Activated CD8-positive, alpha-beta T cell treated with anti-CD3 and anti-CD28 coated beads for 36 hours (primary cell): ENCODE measurements around the gene ATF7. TPM values are rescaled to one million over a fixed set of nuclear protein-coding genes. Genes with fewer than 3 reads are reported as not detected.

Source experiments
- ATAC-seq: fragments of 200-7000 bp; cut with Tn5 transposase; one replicate; pipeline ENCODE4 v1.10.0; 2021; ENCODE audit warnings: mild to moderate bottlenecking, moderate library complexity
- CTCF ChIA-PET: fragments of 350-600 bp; sonication (Branson Sonifier 250); formaldehyde crosslinking; loops from one replicate; lab custom pipeline; 2021; ENCODE audit warnings: antibody characterized with exemption; lab: Charles Lee
- POLR2A ChIA-PET: fragments of 350-600 bp; sonication (Branson Sonifier 250); formaldehyde crosslinking; loops from one replicate; lab custom pipeline; 2021; ENCODE audit warnings: antibody characterized with exemption; lab: Charles Lee
- DNase-seq: peaks from one replicate; pipeline ENCODE4 v3.0.0-alpha.2; 2020
- H3K27ac Mint-ChIP-seq: one replicate; pipeline ENCODE4 v1.8.0; 2021; ENCODE audit warnings: mild to moderate bottlenecking, mixed read lengths
- H3K27me3 Mint-ChIP-seq: one replicate; pipeline ENCODE4 v1.8.0; 2021; ENCODE audit warnings: mixed read lengths
- H3K36me3 Mint-ChIP-seq: one replicate; pipeline ENCODE4 v1.8.0; 2021; ENCODE audit warnings: low read depth, mixed read lengths
- H3K4me1 Mint-ChIP-seq: one replicate; pipeline ENCODE4 v1.8.0; 2021; ENCODE audit warnings: low read depth, mixed read lengths
- H3K4me3 Mint-ChIP-seq: one replicate; pipeline ENCODE4 v1.8.0; 2021; ENCODE audit warnings: mild to moderate bottlenecking, moderate library complexity, mixed read lengths
- H3K9me3 Mint-ChIP-seq: one replicate; pipeline ENCODE4 v1.8.0; 2021; ENCODE audit warnings: mixed read lengths
- CTCF ChIP-seq: fragments of 200-600 bp; IDR thresholded peaks from one replicate; pipeline ENCODE4 v1.8.0; 2022; ENCODE audit warnings: antibody characterized with exemption, mild to moderate bottlenecking
- intact Hi-C: fragments of 100-400 bp; cut with micrococcal nuclease; formaldehyde crosslinking; loops from one replicate; pipeline ENCODE4 v1.10.0; 2022
- total RNA-seq, 2 experiments: library from RNA; stranded (reverse); gene quantifications; one replicate each; pipeline ENCODE4 v1.2.3, GENCODE V29; 2021

ATF7 gene
- total RNA-seq, 2 experiments from 2014 or later = 22.0 to 22.6 TPM

- Mint-ChIP-seq H3K4me1 (peaks cover 40% of the 10 kb centered on the region), H3K27me3 (no peaks in the 10 kb centered on the region), H3K9me3 (no peaks in the 10 kb centered on the region), H3K36me3 (no peaks in the 10 kb centered on the region), H3K27ac (no peak overlapping the region), H3K4me3 (no peak overlapping the region)
- ATAC-seq = no peak
- POLR2A ChIA-PET = interaction anchor here (1.0 to 54.1 kb wide), 2 partner anchors 8 to 30 kb away, joined by 3 to 1494 read pairs; partner anchors contain the start of gene PCBP2
- TF ChIP-seq CTCF = no peak
- no peak for DNase-seq
- intact Hi-C loops = no loop called here
- CTCF ChIA-PET = interaction anchor here (1.0 to 2.5 kb wide), 4 partner anchors 9 to 145 kb away, joined by 3 to 11 read pairs (median 5); no protein-coding TSS in a partner anchor
Observed at GRCh38 chr12:53497461-53497860, 128.7 kb downstream of the ATF7 start.

GRCh38 chr12:53496752-53497032 is 129.5 kb downstream of the ATF7 start:
- Mint-ChIP-seq H3K9me3 (no peaks in the 10 kb centered on the region), H3K4me3 (no peak overlapping the region), H3K36me3 (no peaks in the 10 kb centered on the region), H3K4me1 (peaks cover 38% of the 10 kb centered on the region), H3K27ac (no peak overlapping the region), H3K27me3 (no peaks in the 10 kb centered on the region)
- ChIA-PET CTCF (interaction anchor here (0.7 to 1.0 kb wide), 2 partner anchors 12 to 144 kb away, joined by 3 read pairs; no protein-coding TSS in a partner anchor), POLR2A (interaction anchor here (1.4 to 54.1 kb wide), 2 partner anchors 29 to 173 kb away, joined by 3 to 1494 read pairs; partner anchors contain the start of gene PCBP2)
- ATAC-seq (no peak), DNase-seq (no peak)
- intact Hi-C loops = no loop called here
- no peak for TF ChIP-seq CTCF

DNA sequence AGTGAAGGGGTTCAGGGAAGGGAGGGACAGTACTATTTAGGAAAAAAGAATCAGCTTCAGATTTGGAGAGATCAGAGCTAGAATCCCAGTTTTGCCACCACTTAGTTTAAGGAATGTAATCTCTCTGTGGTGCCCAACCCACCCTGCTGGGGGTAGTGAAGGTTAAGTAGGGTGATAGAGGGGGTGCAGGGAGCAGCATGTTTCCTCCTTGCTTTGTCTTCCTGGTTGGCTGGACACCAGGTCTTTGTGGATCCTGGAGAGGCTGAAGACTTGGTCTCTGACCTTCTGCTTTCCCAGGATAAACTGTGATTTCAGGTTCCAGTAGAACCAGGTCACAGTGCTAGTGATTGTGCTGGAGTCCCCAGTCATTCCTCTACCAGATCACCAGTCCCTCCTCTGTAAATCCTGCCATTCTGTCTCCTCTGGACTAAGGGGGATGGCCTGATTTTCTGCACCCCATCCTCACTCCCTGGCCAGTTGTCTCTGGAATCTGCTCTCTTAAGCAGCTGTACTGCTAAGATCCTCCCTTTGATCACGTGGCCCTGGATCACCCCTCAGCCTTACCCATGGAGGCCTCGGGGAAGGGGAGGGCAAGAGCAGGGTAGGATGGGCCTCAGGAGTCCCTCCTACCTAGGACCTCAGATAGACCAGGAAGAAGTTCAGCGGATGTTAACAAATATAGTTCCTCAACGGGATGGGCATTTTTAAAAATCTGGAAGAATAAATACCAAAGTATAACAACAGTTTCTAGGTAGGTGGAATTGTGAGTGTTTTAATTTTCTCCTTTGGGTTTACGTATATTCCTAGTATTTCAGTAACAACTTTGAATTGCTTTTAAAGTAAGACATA is 130.1 kb downstream of the ATF7 start:
- Mint-ChIP-seq H3K27me3 (no peaks in the 10 kb centered on the region), H3K4me3 (no peak overlapping the region), H3K36me3 (no peaks in the 10 kb centered on the region), H3K27ac (peak overlapping the region; percentile 12), H3K9me3 (no peaks in the 10 kb centered on the region), H3K4me1 (peaks cover 38% of the 10 kb centered on the region)
- DNase-seq (no peak), ATAC-seq (no peak)
- TF ChIP-seq CTCF = no peak
- POLR2A ChIA-PET = interaction anchor here (0.8 to 54.1 kb wide), 3 partner anchors 12 to 172 kb away, joined by 3 to 1494 read pairs (median 3); partner anchors contain the start of gene PCBP2
- intact Hi-C loops = no loop called here
- CTCF ChIA-PET = interaction anchor here (0.7 to 3.6 kb wide), 4 partner anchors 12 to 144 kb away, joined by 3 to 19 read pairs (median 4); partner anchors contain the start of gene NPFF

DNA sequence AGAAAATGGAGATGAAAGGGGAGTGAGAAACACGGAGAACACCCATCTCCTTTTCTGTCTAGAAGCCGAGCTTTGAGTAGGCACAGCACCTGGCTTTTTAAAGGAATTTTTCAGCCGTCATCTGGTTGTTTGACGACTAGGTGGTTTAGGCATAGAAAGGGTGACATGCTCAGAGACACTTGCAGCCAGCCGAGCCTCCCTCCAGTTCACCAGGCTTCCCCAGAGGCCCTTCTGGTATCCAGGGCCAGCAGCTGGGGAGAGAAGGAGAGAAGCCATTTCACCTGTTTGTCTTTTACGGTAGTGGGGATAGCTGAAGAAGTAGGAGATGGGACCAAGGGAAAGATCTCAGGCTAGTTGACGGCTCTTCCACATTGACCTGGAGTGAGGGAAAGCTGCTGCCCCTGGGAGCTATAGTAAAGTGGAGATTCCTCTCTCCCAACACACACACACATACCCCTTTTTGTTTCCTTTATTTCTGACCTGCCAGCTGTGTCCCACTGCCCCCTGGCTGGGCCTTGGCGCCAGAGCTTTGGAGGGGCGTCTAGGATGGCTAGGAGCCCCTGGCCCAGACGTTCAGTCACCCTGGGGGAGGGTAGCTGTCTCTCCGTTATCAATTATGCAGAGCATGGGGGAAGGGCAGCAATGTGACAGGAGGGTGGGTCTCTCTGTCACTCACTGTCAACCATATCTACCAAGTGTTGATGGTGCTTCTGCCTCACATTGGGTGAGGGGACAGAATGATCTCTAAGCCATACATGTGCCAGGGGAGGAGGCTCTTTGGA is 132.4 kb downstream of the ATF7 start:
- Mint-ChIP-seq H3K9me3 (no peaks in the 10 kb centered on the region), H3K36me3 (no peaks in the 10 kb centered on the region), H3K27ac (peak overlapping the region; percentile 88), H3K4me3 (peak overlapping the region; percentile 80), H3K4me1 (peaks cover 30% of the 10 kb centered on the region), H3K27me3 (no peaks in the 10 kb centered on the region)
- CTCF ChIA-PET = interaction anchor here (1.1 to 3.6 kb wide), 8 partner anchors 15 to 172 kb away, joined by 3 to 19 read pairs (median 5); partner anchors contain the start of genes AAAS and NPFF
- POLR2A ChIA-PET = interaction anchor here (0.6 to 54.1 kb wide), 4 partner anchors 8 to 413 kb away, joined by 3 to 1494 read pairs (median 4); partner anchors contain the start of genes AAAS, PCBP2 and TARBP2
- no peak for TF ChIP-seq CTCF
- ATAC-seq (no peak), DNase-seq (no peak)
- intact Hi-C loops = no loop called here
